ENCODE data around the gene SULT1B1.

DNA sequence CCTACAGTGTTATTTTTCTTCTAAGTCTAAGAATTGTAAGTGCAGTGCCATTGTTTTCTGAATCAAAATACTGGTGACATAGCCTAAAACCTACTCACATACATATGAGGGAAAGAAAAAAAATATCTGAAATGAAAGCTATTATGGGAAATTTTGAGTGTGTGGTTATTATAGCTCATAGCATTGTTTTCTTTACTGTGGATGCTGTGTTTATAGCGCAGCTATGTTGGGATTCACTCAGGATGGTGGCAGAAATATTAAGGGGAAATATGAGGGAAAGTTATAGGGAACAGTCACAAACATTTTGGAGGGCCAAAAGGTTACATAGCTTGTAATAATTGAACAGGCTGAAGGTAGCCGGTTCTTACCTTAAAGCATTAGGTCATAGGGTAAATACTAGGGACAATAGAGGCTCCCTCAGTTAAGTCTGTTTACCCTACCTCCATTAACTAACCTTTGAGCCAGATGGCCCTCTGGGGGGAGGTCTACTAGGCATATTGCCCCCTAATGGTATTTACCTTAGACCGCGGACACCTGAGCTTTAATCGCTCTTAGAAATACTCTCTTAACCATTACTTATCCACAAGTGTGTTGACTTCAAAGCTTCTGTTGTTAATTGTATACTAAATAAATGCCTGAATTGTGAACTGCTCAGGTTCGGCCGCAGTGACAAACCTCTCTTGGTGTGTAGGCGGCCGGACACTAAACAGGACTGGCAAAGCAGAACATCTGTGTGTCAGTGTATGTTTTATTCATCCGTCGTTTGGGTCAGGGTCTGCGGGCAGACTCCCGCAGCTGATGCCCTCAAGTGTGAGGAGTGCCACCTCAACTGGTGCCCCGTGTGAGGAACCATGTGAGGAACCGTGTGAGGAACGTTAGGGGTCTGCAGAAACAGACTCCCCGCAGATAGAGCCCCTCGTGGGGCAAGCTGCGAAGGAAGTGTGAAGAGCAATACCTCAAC, 21.3 kb upstream of the SULT1B1 start:
- TF ChIP-seq CTCF (IDR thresholded peaks at IDR 0.05) = no peak
- no peak for TF ChIP-seq EZH2phosphoT487 (IDR thresholded peaks at IDR 0.05)
- no peak for TF ChIP-seq EZH2 (IDR thresholded peaks at IDR 0.05)
